GM12878 (cell line): Measurements from ENCODE around the gene PAQR7. TPM values are rescaled to one million over a fixed set of nuclear protein-coding genes. Genes with fewer than 3 reads are reported as not detected.

ENCODE experiments used
- ATAC-seq: fragments of 200-7000 bp; cut with Tn5 transposase; 3 replicates; pipeline ENCODE4 v1.9.1; 2020; ENCODE audit warnings: mild to moderate bottlenecking, moderate library complexity
- BruUV-seq: library from RNA; stranded (reverse); fragments of 400-500 nt; replicated peaks from 2 replicates; lab custom pipeline; 2021; lab: Mats Ljungman, UMichigan
- CTCF ChIA-PET: fragments of 300-600 bp; sonication (Branson Sonifier 250); formaldehyde crosslinking; extraction: SDS; loops from one replicate; lab custom pipeline; 2021; ENCODE audit warnings: inconsistent platforms; lab: Yijun Ruan, JAX
- POLR2A ChIA-PET: fragments of 350-600 bp; formaldehyde crosslinking; extraction: SDS; loops from one replicate; lab custom pipeline; 2021; ENCODE audit warnings: inconsistent platforms; lab: Charles Lee
- RAD21 ChIA-PET: fragments of 300-600 bp; sonication (Branson Sonifier 250); formaldehyde crosslinking; loops from one replicate; lab custom pipeline; 2023; ENCODE audit warnings: antibody characterized with exemption; ENCODE audit not compliant: unreplicated experiment; lab: Charles Lee
- SMC1A ChIA-PET: fragments of 300-600 bp; sonication (Branson Sonifier 250); formaldehyde crosslinking; loops from one replicate; lab custom pipeline; 2023; ENCODE audit not compliant: unreplicated experiment, uncharacterized antibody; lab: Charles Lee
- DNase-seq: peaks from one replicate; pipeline ENCODE4 v3.0.0-alpha.2; 2011; ENCODE audit warnings: low read depth, low spot score
- FAIRE-seq: peaks from 3 replicates; lab custom pipeline; 2011; peaks lifted over from hg19 to GRCh38; lab: Jason Lieb, UNC
- H2AFZ ChIP-seq: 2 replicates; pipeline ENCODE4 v1.6.0; 2011; ENCODE audit warnings: low read depth, low read length, control low read depth; ENCODE audit not compliant: control insufficient read depth
- H3K27ac ChIP-seq: 2 replicates; pipeline ENCODE4 v1.5.1; 2011; ENCODE audit warnings: control low read depth; ENCODE audit not compliant: control insufficient read depth, insufficient read depth
- H3K27me3 ChIP-seq, 2 experiments: replicated peaks in 1 of 2; 2 replicates each; pipeline versions ENCODE4 v1.6.0 to v1.6.1; 2011; ENCODE audit warnings: low read length in 1 of 2; ENCODE audit not compliant: control insufficient read depth in 2 of 2, insufficient read depth in 2 of 2
- H3K36me3 ChIP-seq, 2 experiments: 2 replicates each; pipeline ENCODE4 v1.5.1; 2011; ENCODE audit warnings: low read length in 1 of 2; ENCODE audit not compliant: control insufficient read depth in 2 of 2, insufficient read depth in 2 of 2
- H3K4me1 ChIP-seq: 2 replicates; pipeline ENCODE4 v1.6.1; 2011; ENCODE audit warnings: mild to moderate bottlenecking, low read length, moderate library complexity, mixed read lengths; ENCODE audit not compliant: control insufficient read depth, insufficient read depth
- H3K4me2 ChIP-seq: 2 replicates; pipeline ENCODE4 v1.6.0; 2011; ENCODE audit warnings: control low read depth; ENCODE audit not compliant: control insufficient read depth, insufficient read depth
- H3K4me3 ChIP-seq: fragments of 200-600 bp; sonication (generic); 2 replicates; pipeline ENCODE4 v1.5.1; 2016
- H3K79me2 ChIP-seq: 2 replicates; pipeline ENCODE4 v1.6.0; 2011; ENCODE audit warnings: low read length; ENCODE audit not compliant: control insufficient read depth, insufficient read depth
- H3K9ac ChIP-seq: 2 replicates; pipeline ENCODE4 v1.8.0; 2011; ENCODE audit warnings: low read length, control low read depth, mixed read lengths; ENCODE audit not compliant: control insufficient read depth, insufficient read depth
- H3K9me3 ChIP-seq: replicated peaks from 3 replicates; pipeline ENCODE4 v1.5.1; 2011; ENCODE audit warnings: mild to moderate bottlenecking, low read length; ENCODE audit not compliant: control insufficient read depth, insufficient read depth
- H4K20me1 ChIP-seq: 2 replicates; pipeline ENCODE4 v1.6.0; 2011; ENCODE audit not compliant: control insufficient read depth, insufficient read depth
- BHLHE40 ChIP-seq, 2 experiments: fragments of 450-650 bp in 1 of 2; IDR thresholded peaks; 2 replicates each; pipeline ENCODE4 v1.6.1; 2011 to 2017; ENCODE audit warnings: low read depth in 2 of 2, borderline replicate concordance in 1 of 2, improper control_type of control experiment in 1 of 2, low read length in 1 of 2, mild to moderate bottlenecking in 1 of 2
- FOXK2 ChIP-seq: fragments of 450-650 bp; IDR thresholded peaks from 2 replicates; pipeline ENCODE4 v1.6.1; 2017; ENCODE audit warnings: mild to moderate bottlenecking, moderate library complexity
- KLF5 ChIP-seq: fragments of 450-650 bp; IDR thresholded peaks from 2 replicates; pipeline ENCODE4 v1.6.1; 2014; ENCODE audit warnings: mild to moderate bottlenecking; ENCODE audit not compliant: partially characterized antibody
- LARP7 ChIP-seq: fragments of 450-650 bp; IDR thresholded peaks from 2 replicates; pipeline ENCODE4 v1.6.1; 2017; ENCODE audit warnings: mild to moderate bottlenecking
- MXI1 ChIP-seq: fragments of 150-350 bp; IDR thresholded peaks from 2 replicates; pipeline ENCODE4 v1.6.1; 2011; ENCODE audit warnings: low read depth, mild to moderate bottlenecking, inconsistent platforms, low read length, improper control_type of control experiment
- NR2F1 ChIP-seq: fragments of 450-650 bp; conservative IDR thresholded peaks from 2 replicates; pipeline ENCODE4 v1.6.1; 2017; ENCODE audit warnings: mild to moderate bottlenecking
- RUNX3 ChIP-seq: IDR thresholded peaks from 2 replicates; pipeline ENCODE4 v1.6.1; 2012; ENCODE audit warnings: low read length, inconsistent platforms
- STAT1 ChIP-seq: fragments of 450-650 bp; conservative IDR thresholded peaks from 2 replicates; pipeline ENCODE4 v1.6.1; 2014; ENCODE audit warnings: antibody characterized with exemption, mild to moderate bottlenecking
- TCF7 ChIP-seq: IDR thresholded peaks from 2 replicates; pipeline ENCODE4 v1.6.1; 2014; ENCODE audit warnings: antibody characterized with exemption, borderline replicate concordance
- WGBS: methylation state at CpG from one replicate; pipeline ENCODE4 v1.1.6; 2016; ENCODE audit warnings: low lambda C conversion rate; ENCODE audit not compliant: insufficient replicate concordance, insufficient coverage; ENCODE audit errors: missing lambda C conversion rate; 5-methylcytosine and 5-hydroxymethylcytosine counted together
- in situ Hi-C: fragments of 300-500 bp; cut with MboI; formaldehyde crosslinking; loops from 9 replicates; pipeline ENCODE4 v1.14.3; 2018; ENCODE audit warnings: mixed read lengths
- intact Hi-C: fragments of 100-400 bp; cut with micrococcal nuclease; formaldehyde crosslinking; loops from one replicate; pipeline ENCODE4 v1.14.2; 2022; ENCODE audit not compliant: unreplicated experiment
- polyA plus RNA-seq, 11 experiments: library from polyadenylated mRNA; depleted of rRNA in 4 of 11; unstranded in 6 of 11; stranded (reverse) in 5 of 11; fragments of >200 nt; fragmentation: Nextera tagmentation in 4 of 11; fragmentation: Illumina TruSeq in 1 of 11; extraction: Ambion mirVana in 4 of 11; extraction: Trizol in 1 of 11; gene quantifications; 1 replicate in 1 of 11; 2 replicates in 10 of 11; pipeline versions ENCODE4 v1.2.1 to v1.2.3, GENCODE V29; 2011 to 2016; ENCODE audit warnings: inconsistent platforms in 2 of 11, missing spikeins in 2 of 11, low read depth in 1 of 11
- total RNA-seq, 4 experiments: library from RNA; depleted of rRNA in 3 of 4; stranded (reverse); fragments of >200 nt in 3 of 4; fragmentation: Illumina TruSeq in 1 of 4; extraction: Trizol in 1 of 4; gene quantifications; 2 replicates each; pipeline versions ENCODE4 v1.2.1 to v1.2.3, GENCODE V29; 2013 to 2021
- TF ChIP-seq, protein P1 (sequence below): fragments of 450-650 bp; IDR thresholded peaks from 2 replicates; pipeline ENCODE4 v1.6.1; 2016; ENCODE audit warnings: mild to moderate bottlenecking
- TF ChIP-seq, protein P2 (sequence below): fragments of 450-650 bp; IDR thresholded peaks from 2 replicates; pipeline ENCODE4 v1.6.1; 2017; ENCODE audit warnings: low read depth, mild to moderate bottlenecking, moderate library complexity
- TF ChIP-seq, protein P3 (sequence below): IDR thresholded peaks from 2 replicates; pipeline ENCODE4 v1.6.1; 2012; ENCODE audit warnings: low read depth, low read length, improper control_type of control experiment
- TF ChIP-seq, protein P4 (sequence below): IDR thresholded peaks from 2 replicates; pipeline ENCODE4 v1.6.1; 2011; ENCODE audit warnings: mild to moderate bottlenecking, low read depth, low read length, moderate library complexity; ENCODE audit not compliant: insufficient replicate concordance
- TF ChIP-seq, protein P5 (sequence below): fragments of 450-650 bp; formaldehyde crosslinking; IDR thresholded peaks from 2 replicates; pipeline ENCODE4 v1.5.0; 2022; ENCODE audit warnings: mild to moderate bottlenecking, missing genetic modification characterization

Gene PAQR7
- total and polyA plus RNA-seq, 10 of the 15 experiments (the other 5 are each of a cell fraction or from before 2014, with no cell fraction given): 1.1 to 8.8 (median 5.2) TPM

DNA sequence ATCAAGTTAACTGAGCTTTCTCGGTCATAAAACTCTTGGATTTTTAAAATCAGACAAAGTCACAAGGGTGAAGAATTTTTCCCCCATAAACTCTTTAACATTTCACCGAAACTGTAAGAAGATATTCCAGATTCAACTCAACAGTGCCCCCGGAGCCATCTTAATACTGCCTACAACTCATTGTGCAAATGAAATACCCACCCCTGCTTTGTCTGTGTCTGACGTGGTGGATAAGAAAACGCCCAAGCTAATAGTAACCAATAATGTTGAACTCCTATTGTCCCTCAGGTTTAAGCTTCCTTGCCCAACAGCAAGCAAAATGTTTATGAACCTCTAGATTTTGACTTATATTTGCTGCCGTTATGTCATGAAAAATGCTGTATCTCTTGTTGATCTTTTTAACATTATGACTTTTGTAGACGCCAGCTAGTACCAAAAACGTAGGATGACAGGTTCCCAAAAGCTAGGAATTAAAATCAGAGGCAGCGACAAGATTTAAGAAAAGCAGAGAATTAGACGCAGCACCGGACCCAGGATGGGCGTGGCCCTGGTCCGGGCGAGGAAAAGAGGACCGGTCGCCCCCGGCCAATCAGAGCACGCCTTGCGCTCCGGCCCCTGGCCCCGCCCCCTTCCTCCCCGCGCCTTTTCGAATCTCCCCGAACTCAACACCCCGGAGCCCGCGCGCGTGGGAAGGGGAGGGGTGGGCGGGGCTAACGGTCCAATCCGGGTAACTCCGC, 29.6 kb upstream of the PAQR7 start:
- peak overlapping the region; percentile 94 for H3K27ac ChIP-seq
- H3K79me2 ChIP-seq: peaks cover 34% of the 10 kb centered on the region
- peaks cover 2 to 4% of the 10 kb centered on the region in 2 experiments; a peak in 1 of 4 replicates for H3K36me3 ChIP-seq
- ChIA-PET RAD21 (interaction anchor here (1.0 to 14.5 kb wide), 5 partner anchors 10 to 92 kb away, joined by 3 to 296 read pairs (median 4); partner anchors contain the start of genes MTFR1L, PAFAH2 and PAQR7), SMC1A (interaction anchor here (0.9 to 19.7 kb wide), 6 partner anchors 10 to 106 kb away, joined by 3 to 319 read pairs (median 6); partner anchors contain the start of gene PAFAH2), CTCF (interaction anchor here (0.6 to 14.0 kb wide), 11 partner anchors 10 to 329 kb away, joined by 3 to 383 read pairs (median 3); partner anchors contain the start of genes CEP85, PAFAH2 and PAQR7), POLR2A (interaction anchor here (0.6 to 12.0 kb wide), 10 partner anchors 9 to 648 kb away, joined by 3 to 116 read pairs (median 6); partner anchors contain the start of genes PAFAH2 and PAQR7)
- H3K9me3 ChIP-seq: no peaks in the 10 kb centered on the region
- FAIRE-seq (peak; percentile 79), ATAC-seq (peak; percentile 91), DNase-seq (peak; percentile 63)
- H3K4me3 ChIP-seq: peak overlapping the region; percentile 100
- H3K4me2 ChIP-seq: peak overlapping the region; percentile 90
- H4K20me1 ChIP-seq: no peaks in the 10 kb centered on the region
- H2AFZ ChIP-seq: peak overlapping the region; percentile 88
- peak overlapping the region; percentile 88 for H3K9ac ChIP-seq
- in situ Hi-C loops (no loop called here), intact Hi-C loops (loop anchor here (1.0 kb wide), 1 partner anchor 92 kb away; no protein-coding TSS in a partner anchor)
- H3K4me1 ChIP-seq: peaks cover 5% of the 10 kb centered on the region; the same call in 1 of the 2 replicates
- no peaks in the 10 kb centered on the region; a peak in 3 of 4 replicates for H3K27me3 ChIP-seq
- 2% methylated on average over 13 of the region's 34 CpGs for WGBS
- TSS peak; percentile 52 for BruUV-seq
- TF ChIP-seq NR2F1 (no peak), MXI1 (peak; percentile 87), BHLHE40 (IDR thresholded peaks at IDR 0.05; ENCODE audit: borderline replicate concordance in 1 of 2, low read depth in 2 of 2, low read length in 1 of 2) (0 out of 4 replicates have a peak, but pooled peaks of 1 of the 2 experiments have one; percentile 6), TCF7 (no peak), LARP7 (no peak), KLF5 (no peak), RUNX3 (no peak), FOXK2 (no peak), STAT1 (no peak)
- TF ChIP-seq, protein P1, sequence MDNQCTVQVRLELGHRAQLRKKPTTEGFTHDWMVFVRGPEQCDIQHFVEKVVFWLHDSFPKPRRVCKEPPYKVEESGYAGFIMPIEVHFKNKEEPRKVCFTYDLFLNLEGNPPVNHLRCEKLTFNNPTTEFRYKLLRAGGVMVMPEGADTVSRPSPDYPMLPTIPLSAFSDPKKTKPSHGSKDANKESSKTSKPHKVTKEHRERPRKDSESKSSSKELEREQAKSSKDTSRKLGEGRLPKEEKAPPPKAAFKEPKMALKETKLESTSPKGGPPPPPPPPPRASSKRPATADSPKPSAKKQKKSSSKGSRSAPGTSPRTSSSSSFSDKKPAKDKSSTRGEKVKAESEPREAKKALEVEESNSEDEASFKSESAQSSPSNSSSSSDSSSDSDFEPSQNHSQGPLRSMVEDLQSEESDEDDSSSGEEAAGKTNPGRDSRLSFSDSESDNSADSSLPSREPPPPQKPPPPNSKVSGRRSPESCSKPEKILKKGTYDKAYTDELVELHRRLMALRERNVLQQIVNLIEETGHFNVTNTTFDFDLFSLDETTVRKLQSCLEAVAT: no peak
- TF ChIP-seq, protein P2, sequence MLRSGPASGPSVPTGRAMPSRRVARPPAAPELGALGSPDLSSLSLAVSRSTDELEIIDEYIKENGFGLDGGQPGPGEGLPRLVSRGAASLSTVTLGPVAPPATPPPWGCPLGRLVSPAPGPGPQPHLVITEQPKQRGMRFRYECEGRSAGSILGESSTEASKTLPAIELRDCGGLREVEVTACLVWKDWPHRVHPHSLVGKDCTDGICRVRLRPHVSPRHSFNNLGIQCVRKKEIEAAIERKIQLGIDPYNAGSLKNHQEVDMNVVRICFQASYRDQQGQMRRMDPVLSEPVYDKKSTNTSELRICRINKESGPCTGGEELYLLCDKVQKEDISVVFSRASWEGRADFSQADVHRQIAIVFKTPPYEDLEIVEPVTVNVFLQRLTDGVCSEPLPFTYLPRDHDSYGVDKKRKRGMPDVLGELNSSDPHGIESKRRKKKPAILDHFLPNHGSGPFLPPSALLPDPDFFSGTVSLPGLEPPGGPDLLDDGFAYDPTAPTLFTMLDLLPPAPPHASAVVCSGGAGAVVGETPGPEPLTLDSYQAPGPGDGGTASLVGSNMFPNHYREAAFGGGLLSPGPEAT: peak; percentile 34; the same call in 1 of the 2 replicates
- TF ChIP-seq, protein P3, sequence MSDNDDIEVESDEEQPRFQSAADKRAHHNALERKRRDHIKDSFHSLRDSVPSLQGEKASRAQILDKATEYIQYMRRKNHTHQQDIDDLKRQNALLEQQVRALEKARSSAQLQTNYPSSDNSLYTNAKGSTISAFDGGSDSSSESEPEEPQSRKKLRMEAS: no peak
- TF ChIP-seq, protein P4, sequence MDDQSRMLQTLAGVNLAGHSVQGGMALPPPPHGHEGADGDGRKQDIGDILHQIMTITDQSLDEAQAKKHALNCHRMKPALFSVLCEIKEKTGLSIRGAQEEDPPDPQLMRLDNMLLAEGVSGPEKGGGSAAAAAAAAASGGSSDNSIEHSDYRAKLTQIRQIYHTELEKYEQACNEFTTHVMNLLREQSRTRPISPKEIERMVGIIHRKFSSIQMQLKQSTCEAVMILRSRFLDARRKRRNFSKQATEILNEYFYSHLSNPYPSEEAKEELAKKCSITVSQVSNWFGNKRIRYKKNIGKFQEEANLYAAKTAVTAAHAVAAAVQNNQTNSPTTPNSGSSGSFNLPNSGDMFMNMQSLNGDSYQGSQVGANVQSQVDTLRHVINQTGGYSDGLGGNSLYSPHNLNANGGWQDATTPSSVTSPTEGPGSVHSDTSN: no peak
- TF ChIP-seq, protein P5, sequence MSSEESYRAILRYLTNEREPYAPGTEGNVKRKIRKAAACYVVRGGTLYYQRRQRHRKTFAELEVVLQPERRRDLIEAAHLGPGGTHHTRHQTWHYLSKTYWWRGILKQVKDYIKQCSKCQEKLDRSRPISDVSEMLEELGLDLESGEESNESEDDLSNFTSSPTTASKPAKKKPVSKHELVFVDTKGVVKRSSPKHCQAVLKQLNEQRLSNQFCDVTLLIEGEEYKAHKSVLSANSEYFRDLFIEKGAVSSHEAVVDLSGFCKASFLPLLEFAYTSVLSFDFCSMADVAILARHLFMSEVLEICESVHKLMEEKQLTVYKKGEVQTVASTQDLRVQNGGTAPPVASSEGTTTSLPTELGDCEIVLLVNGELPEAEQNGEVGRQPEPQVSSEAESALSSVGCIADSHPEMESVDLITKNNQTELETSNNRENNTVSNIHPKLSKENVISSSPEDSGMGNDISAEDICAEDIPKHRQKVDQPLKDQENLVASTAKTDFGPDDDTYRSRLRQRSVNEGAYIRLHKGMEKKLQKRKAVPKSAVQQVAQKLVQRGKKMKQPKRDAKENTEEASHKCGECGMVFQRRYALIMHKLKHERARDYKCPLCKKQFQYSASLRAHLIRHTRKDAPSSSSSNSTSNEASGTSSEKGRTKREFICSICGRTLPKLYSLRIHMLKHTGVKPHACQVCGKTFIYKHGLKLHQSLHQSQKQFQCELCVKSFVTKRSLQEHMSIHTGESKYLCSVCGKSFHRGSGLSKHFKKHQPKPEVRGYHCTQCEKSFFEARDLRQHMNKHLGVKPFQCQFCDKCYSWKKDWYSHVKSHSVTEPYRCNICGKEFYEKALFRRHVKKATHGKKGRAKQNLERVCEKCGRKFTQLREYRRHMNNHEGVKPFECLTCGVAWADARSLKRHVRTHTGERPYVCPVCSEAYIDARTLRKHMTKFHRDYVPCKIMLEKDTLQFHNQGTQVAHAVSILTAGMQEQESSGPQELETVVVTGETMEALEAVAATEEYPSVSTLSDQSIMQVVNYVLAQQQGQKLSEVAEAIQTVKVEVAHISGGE (CRISPR knock-in tag): no peak
